GM12875 (cell line): Measurements from ENCODE around the gene TEX11.
"Not testable (repeated sequence)": the region's sequence is repeated elsewhere in the genome, so short reads cannot be mapped to it uniquely, and the experiment has no call there.

Experiments
- H3K4me3 ChIP-seq: one replicate; pipeline ENCODE4 v1.5.1; 2011; ENCODE audit warnings: low read depth, low read length, control low read depth
- CTCF ChIP-seq: IDR thresholded peaks from 2 replicates; pipeline ENCODE4 v1.5.1; 2011; ENCODE audit warnings: low read depth, mild to moderate bottlenecking, control low read depth, inconsistent platforms, low read length, moderate library complexity, borderline replicate concordance; ENCODE audit not compliant: insufficient read depth

TEX11 gene

DNA sequence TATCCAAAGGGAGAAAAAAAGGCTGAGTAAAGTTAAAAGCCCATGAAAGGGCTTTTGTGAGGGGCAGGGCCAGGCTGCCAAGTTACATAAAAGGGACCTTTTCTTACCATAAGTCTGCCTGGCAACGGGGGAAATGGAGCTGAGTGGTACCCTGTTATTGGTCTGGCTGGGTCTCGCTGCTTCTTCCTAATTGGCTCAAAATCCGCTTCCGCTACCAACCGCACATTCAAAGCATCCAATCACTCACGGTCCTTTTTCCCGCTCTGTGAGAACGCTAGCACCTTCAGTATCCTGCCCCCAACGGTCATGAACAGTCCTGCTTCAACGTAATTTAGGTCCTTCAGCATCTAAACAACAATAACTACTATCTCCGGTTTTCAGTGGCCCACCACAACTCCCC lies 611 bp downstream of the TEX11 start:
- TF ChIP-seq CTCF: no peak
- H3K4me3 ChIP-seq: no peak overlapping the region

DNA sequence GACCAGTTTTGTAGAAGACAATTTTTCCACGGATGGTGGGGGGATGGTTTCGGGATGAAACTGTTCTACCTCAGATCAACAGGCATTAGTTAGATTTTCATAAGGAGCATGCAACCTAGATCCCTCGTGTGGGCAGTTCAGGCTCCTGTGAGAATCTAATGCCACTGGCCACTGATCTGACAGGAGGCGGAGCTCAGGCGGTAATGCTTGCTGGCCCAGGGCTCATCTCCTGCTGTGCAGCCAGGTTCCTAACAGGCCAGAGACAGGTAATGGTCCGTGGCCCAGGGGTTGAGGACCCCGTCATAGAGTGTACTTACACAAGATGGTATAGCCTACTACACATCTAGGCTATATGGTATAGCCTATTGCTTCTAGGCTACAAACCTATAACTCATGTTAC lies 7.0 kb downstream of the TEX11 start:
- no peak overlapping the region for H3K4me3 ChIP-seq
- TF ChIP-seq CTCF: no peak

DNA sequence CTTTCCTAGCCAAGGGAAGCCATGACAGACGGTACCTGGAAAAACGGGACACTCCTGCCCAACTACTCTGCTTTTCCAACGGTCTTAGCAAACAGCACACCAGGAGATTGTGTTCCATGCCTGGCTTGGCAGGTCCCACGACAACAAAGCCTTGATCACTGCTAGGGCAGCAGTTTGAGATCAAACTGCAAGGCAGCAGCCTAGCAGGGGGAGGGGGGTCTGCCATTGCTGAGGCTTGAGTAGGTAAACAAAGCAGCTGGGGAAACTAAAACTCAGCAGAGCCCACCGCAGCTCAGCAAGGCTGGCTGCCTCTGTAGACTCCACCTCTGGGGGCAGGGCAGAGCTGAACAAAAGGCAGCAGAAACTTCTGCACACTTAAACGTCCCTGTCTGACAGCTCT lies 18.1 kb downstream of the TEX11 start:
- not testable (repeated sequence) for H3K4me3 ChIP-seq

- TF ChIP-seq CTCF: no peak
- H3K4me3 ChIP-seq: no peak overlapping the region
Observed at GRCh38 chrX:70878902-70879301, 29.6 kb downstream of the TEX11 start.

GRCh38 chrX:70852294-70852693 lies 56.2 kb downstream of the TEX11 start:
- no peak for TF ChIP-seq CTCF

GRCh38 chrX:70844081-70844480 lies 64.4 kb downstream of the TEX11 start:
- not testable (repeated sequence) for H3K4me3 ChIP-seq

More at GRCh38 chrX:70852294-70852693, 56.2 kb downstream of the TEX11 start:
- H3K4me3 ChIP-seq: no peak overlapping the region

GRCh38 chrX:70843620-70844019 lies 64.9 kb downstream of the TEX11 start:
- H3K4me3 ChIP-seq: not testable (repeated sequence)

- TF ChIP-seq CTCF: no peak
- H3K4me3 ChIP-seq: no peak overlapping the region
Observed at GRCh38 chrX:70834589-70834988, 73.9 kb downstream of the TEX11 start.

DNA sequence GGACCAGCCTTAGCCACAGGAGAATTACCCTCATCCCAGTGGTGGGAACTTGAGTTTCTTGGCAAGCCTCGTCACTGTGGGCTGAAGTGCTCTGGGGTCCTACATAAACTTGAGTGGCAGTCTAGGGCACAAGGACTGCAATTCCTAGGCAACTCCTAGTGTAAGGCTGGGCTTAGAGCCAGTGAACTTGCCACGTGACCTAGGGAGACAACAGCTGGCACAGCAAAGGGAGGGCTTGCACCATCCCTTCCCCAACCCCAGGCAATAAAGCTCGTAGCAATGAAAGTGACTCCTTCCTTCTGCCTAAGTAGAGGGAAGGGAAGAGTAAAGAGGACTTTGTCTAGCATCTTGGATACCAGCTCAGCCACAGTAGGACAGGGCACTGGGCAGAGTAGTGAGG lies 81.8 kb downstream of the TEX11 start:
- no peak overlapping the region for H3K4me3 ChIP-seq
- TF ChIP-seq CTCF: no peak
